IMR-90 (cell line): Measurements from ENCODE around the gene THOC2. TPM values are rescaled to one million over a fixed set of nuclear protein-coding genes. Genes with fewer than 3 reads are reported as not detected.

Experiments
- ATAC-seq: fragments of 200-7000 bp; cut with Tn5 transposase; 2 replicates; pipeline ENCODE4 v1.9.1; 2020; ENCODE audit warnings: low read depth, mild to moderate bottlenecking, moderate library complexity
- BruUV-seq: library from RNA; stranded (reverse); fragments of 400-500 nt; replicated peaks from 2 replicates; lab custom pipeline; 2021; lab: Mats Ljungman, UMichigan
- CTCF ChIA-PET: fragments of 300-600 bp; formaldehyde crosslinking; extraction: SDS; loops from one replicate; lab custom pipeline; 2021; ENCODE audit warnings: antibody characterized with exemption; lab: Yijun Ruan, JAX
- POLR2A ChIA-PET: fragments of 300-600 bp; sonication (Branson Sonifier 250); formaldehyde crosslinking; loops from one replicate; lab custom pipeline; 2022; ENCODE audit warnings: antibody characterized with exemption; ENCODE audit not compliant: unreplicated experiment; lab: Charles Lee
- DNase-seq: peaks from one replicate; pipeline ENCODE4 v3.0.0; 2013
- H2AFZ ChIP-seq: replicated peaks from 2 replicates; pipeline ENCODE3; 2013; ENCODE audit warnings: low read length, mild to moderate bottlenecking; ENCODE audit not compliant: poor library complexity
- H2AK5ac ChIP-seq: 2 replicates; pipeline ENCODE4 v1.6.1; 2013; ENCODE audit warnings: low read depth, low read length, inconsistent platforms
- H2AK9ac ChIP-seq: replicated peaks from 2 replicates; pipeline ENCODE3; 2013; ENCODE audit warnings: mild to moderate bottlenecking, low read depth, low read length, moderate library complexity; ENCODE audit not compliant: poor library complexity
- H2BK120ac ChIP-seq: 2 replicates; pipeline ENCODE4 v1.6.1; 2013; ENCODE audit warnings: low read depth, low read length, inconsistent platforms
- H2BK15ac ChIP-seq: 3 replicates; pipeline ENCODE4 v1.6.1; 2013; ENCODE audit warnings: low read depth, low read length, inconsistent platforms
- H2BK20ac ChIP-seq: 2 replicates; pipeline ENCODE4 v1.6.1; 2013; ENCODE audit warnings: low read depth, mild to moderate bottlenecking, inconsistent platforms, low read length, moderate library complexity
- H2BK5ac ChIP-seq: 2 replicates; pipeline ENCODE4 v1.6.1; 2013; ENCODE audit warnings: mild to moderate bottlenecking, low read depth, low read length, inconsistent platforms; ENCODE audit not compliant: poor library complexity, severe bottlenecking
- H3K14ac ChIP-seq: replicated peaks from 2 replicates; pipeline ENCODE4 v1.6.1; 2013; ENCODE audit warnings: low read depth, low read length, inconsistent platforms
- H3K18ac ChIP-seq: 2 replicates; pipeline ENCODE4 v1.6.1; 2013; ENCODE audit warnings: low read depth, low read length, control low read depth
- H3K23ac ChIP-seq: 2 replicates; pipeline ENCODE4 v1.6.1; 2013; ENCODE audit warnings: low read depth, low read length, inconsistent platforms
- H3K27ac ChIP-seq: 2 replicates; pipeline ENCODE4 v1.5.1; 2013; ENCODE audit warnings: mild to moderate bottlenecking, control low read depth, low read length; ENCODE audit not compliant: insufficient read depth
- H3K27me3 ChIP-seq: 2 replicates; pipeline ENCODE4 v1.6.1; 2013; ENCODE audit warnings: low read length; ENCODE audit not compliant: control insufficient read depth, insufficient read depth
- H3K36me3 ChIP-seq: 2 replicates; pipeline ENCODE4 v1.6.1; 2013; ENCODE audit warnings: low read length, mixed read lengths; ENCODE audit not compliant: control insufficient read depth, insufficient read depth
- H3K4ac ChIP-seq: 2 replicates; pipeline ENCODE4 v1.6.1; 2013; ENCODE audit warnings: low read depth, low read length, inconsistent platforms
- H3K4me1 ChIP-seq: 2 replicates; pipeline ENCODE4 v1.6.1; 2013; ENCODE audit warnings: low read length, mixed read lengths; ENCODE audit not compliant: control insufficient read depth, insufficient read depth
- H3K4me2 ChIP-seq: 2 replicates; pipeline ENCODE4 v1.6.1; 2013; ENCODE audit warnings: low read depth, mild to moderate bottlenecking, control low read depth, low read length, moderate library complexity
- H3K4me3 ChIP-seq: 2 replicates; pipeline ENCODE4 v1.5.1; 2013; ENCODE audit warnings: low read depth, mild to moderate bottlenecking, control low read depth, low read length, moderate library complexity; ENCODE audit not compliant: insufficient read depth
- H3K56ac ChIP-seq: 2 replicates; pipeline ENCODE4 v1.6.1; 2013; ENCODE audit warnings: low read length, inconsistent platforms; ENCODE audit not compliant: insufficient read depth; ENCODE audit errors: extremely low read depth
- H3K79me1 ChIP-seq, 2 experiments: 2 replicates each; pipeline ENCODE4 v1.6.1; 2013; ENCODE audit warnings: low read length in 2 of 2, inconsistent platforms in 1 of 2, low read depth in 1 of 2
- H3K9ac ChIP-seq: 2 replicates; pipeline ENCODE4 v1.6.1; 2013; ENCODE audit warnings: low read depth, low read length, control low read depth
- H3K9me1 ChIP-seq: 2 replicates; pipeline ENCODE4 v1.6.1; 2013; ENCODE audit warnings: low read length, inconsistent platforms; ENCODE audit not compliant: insufficient read depth
- H3K9me3 ChIP-seq: 2 replicates; pipeline ENCODE4 v1.6.1; 2013; ENCODE audit warnings: low read length; ENCODE audit not compliant: control insufficient read depth, insufficient read depth
- H4K20me1 ChIP-seq: 2 replicates; pipeline ENCODE4 v1.6.1; 2013; ENCODE audit warnings: low read length, inconsistent platforms; ENCODE audit not compliant: insufficient read depth
- H4K5ac ChIP-seq: 2 replicates; pipeline ENCODE4 v1.6.1; 2013; ENCODE audit warnings: mild to moderate bottlenecking, low read depth, low read length, control low read depth
- H4K8ac ChIP-seq, 2 experiments: 2 replicates each; pipeline ENCODE4 v1.6.1; 2013; ENCODE audit warnings: low read depth in 2 of 2, low read length in 2 of 2, control low read depth in 1 of 2, inconsistent platforms in 1 of 2
- H4K91ac ChIP-seq: 2 replicates; pipeline ENCODE4 v1.6.1; 2013; ENCODE audit warnings: low read depth, low read length, inconsistent platforms; ENCODE audit not compliant: insufficient read depth
- CEBPB ChIP-seq: IDR thresholded peaks from 2 replicates; pipeline ENCODE4 v1.6.1; 2012; ENCODE audit warnings: low read depth, low read length, improper control_type of control experiment
- CHD1 ChIP-seq: IDR thresholded peaks from 2 replicates; pipeline ENCODE4 v1.6.1; 2012; ENCODE audit warnings: low read depth, low read length, improper control_type of control experiment
- ELK1 ChIP-seq: fragments of 150-350 bp; IDR thresholded peaks from 2 replicates; pipeline ENCODE4 v1.6.1; 2016; ENCODE audit warnings: low read depth, mild to moderate bottlenecking, low read length, moderate library complexity, borderline replicate concordance
- FOS ChIP-seq: fragments of 150-350 bp; IDR thresholded peaks from 2 replicates; pipeline ENCODE4 v1.6.1; 2016; ENCODE audit warnings: low read depth, low read length
- MAFK ChIP-seq: IDR thresholded peaks from 2 replicates; pipeline ENCODE4 v1.6.1; 2012; ENCODE audit warnings: low read depth, low read length, improper control_type of control experiment
- MAZ ChIP-seq: IDR thresholded peaks from 2 replicates; pipeline ENCODE4 v1.6.1; 2012; ENCODE audit warnings: low read depth, mild to moderate bottlenecking, low read length, improper control_type of control experiment, moderate library complexity, borderline replicate concordance
- MXI1 ChIP-seq: IDR thresholded peaks from 2 replicates; pipeline ENCODE4 v1.6.1; 2012; ENCODE audit warnings: low read depth, mild to moderate bottlenecking, low read length, moderate library complexity, borderline replicate concordance
- POLR2A ChIP-seq: IDR thresholded peaks from 2 replicates; pipeline ENCODE4 v1.6.1; 2012; ENCODE audit warnings: mild to moderate bottlenecking, low read depth, low read length
- RAD21 ChIP-seq: IDR thresholded peaks from 2 replicates; pipeline ENCODE4 v1.6.1; 2012; ENCODE audit warnings: low read length, improper control_type of control experiment
- RCOR1 ChIP-seq: IDR thresholded peaks from 2 replicates; pipeline ENCODE4 v1.6.1; 2012; ENCODE audit warnings: mild to moderate bottlenecking, low read length, improper control_type of control experiment; ENCODE audit not compliant: insufficient replicate concordance
- USF2 ChIP-seq: fragments of 150-350 bp; IDR thresholded peaks from 2 replicates; pipeline ENCODE4 v1.6.1; 2017; ENCODE audit warnings: mild to moderate bottlenecking, antibody characterized with exemption, low read length, low read depth
- WGBS, 2 experiments: methylation state at CpG; one replicate each; pipeline versions ENCODE4 v1.1.5 to v1.1.7; 2013; ENCODE audit warnings: missing lambda C conversion rate in 2 of 2; ENCODE audit not compliant: insufficient read length in 1 of 2; ENCODE audit errors: extremely low coverage in 2 of 2; 5-methylcytosine and 5-hydroxymethylcytosine counted together
- dilution Hi-C: fragments of 300-500 bp; cut with HindIII; formaldehyde crosslinking; loops from one replicate; pipeline ENCODE4 v1.14.3; 2018; ENCODE audit warnings: low sequenced_read_pairs; ENCODE audit not compliant: unreplicated experiment
- in situ Hi-C: fragments of 300-500 bp; cut with MboI; formaldehyde crosslinking; loops from 3 replicates; pipeline ENCODE4 v1.14.3; 2019; ENCODE audit warnings: low sequenced_read_pairs, inconsistent platforms, mixed read lengths
- intact Hi-C: fragments of 100-400 bp; cut with micrococcal nuclease; formaldehyde crosslinking; loops from 2 replicates; pipeline ENCODE4 v1.10.0; 2022
- polyA plus RNA-seq, 3 experiments: library from polyadenylated mRNA; depleted of rRNA; stranded (reverse); fragments of >200 nt; gene quantifications; 2 replicates each; pipeline ENCODE4 v1.2.3, GENCODE V29; 2012; ENCODE audit warnings: low replicate concordance in 1 of 3
- total RNA-seq: library from RNA; depleted of rRNA; stranded (reverse); fragments of >200 nt; gene quantifications from 2 replicates; pipeline ENCODE4 v1.2.3, GENCODE V29; 2012

THOC2 gene
- total and polyA plus RNA-seq, 2 of the 4 experiments (the other 2 are of a cell fraction): 42.9 to 58.8 TPM

GRCh38 chrX:123581586-123581985, 151.3 kb downstream of the THOC2 start:
- Histone ChIP-seq H4K20me1 (no peaks in the 10 kb centered on the region), H4K8ac (no peak overlapping the region), H3K4me3 (no peak overlapping the region), H3K4me2 (no peak overlapping the region), H3K18ac (no peak overlapping the region), H3K36me3 (no peaks in the 10 kb centered on the region), H3K27ac (no peak overlapping the region), H3K9ac (no peak overlapping the region), H3K79me1 (no peaks in the 10 kb centered on the region), H3K14ac (no peak overlapping the region), H3K27me3 (no peaks in the 10 kb centered on the region), H3K9me1 (no peaks in the 10 kb centered on the region), H2BK20ac (no peak overlapping the region), H3K4me1 (no peaks in the 10 kb centered on the region), H2AK9ac (no peak overlapping the region), H4K5ac (no peak overlapping the region), H2AFZ (no peak overlapping the region), H3K56ac (no peak overlapping the region), H4K91ac (no peak overlapping the region), H2BK15ac (no peak overlapping the region), H2AK5ac (no peak overlapping the region), H3K9me3 (no peaks in the 10 kb centered on the region), H2BK120ac (no peak overlapping the region), H3K4ac (no peak overlapping the region), H3K23ac (no peak overlapping the region), H2BK5ac (no peak overlapping the region)
- ChIA-PET POLR2A (no interaction called here), CTCF (no interaction called here)
- DNase-seq (no peak), ATAC-seq (no peak)
- no CpG with 5 or more reads among the region's 1 CpG for WGBS, 2 experiments
- in situ Hi-C loops: no loop called here
- BruUV-seq: no TSS peak
- intact Hi-C loops: no loop called here
- no peak for TF ChIP-seq CEBPB
- TF ChIP-seq CHD1: no peak
- no peak for TF ChIP-seq FOS
- no peak for TF ChIP-seq MXI1
- no peak for TF ChIP-seq USF2
- no peak for TF ChIP-seq POLR2A
- TF ChIP-seq MAZ: no peak
- TF ChIP-seq RCOR1: no peak
- TF ChIP-seq MAFK: no peak
- no peak for TF ChIP-seq ELK1
- TF ChIP-seq RAD21: no peak
- dilution Hi-C loops: no loop called here
